H1 (cell line): Measurements from ENCODE around the gene PTPRT. TPM values are rescaled to one million over a fixed set of nuclear protein-coding genes. Genes with fewer than 3 reads are reported as not detected.

Experiments
- CTCF ChIA-PET: fragments of 300-600 bp; sonication (Branson Sonifier 250); formaldehyde crosslinking; loops from one replicate; lab custom pipeline; 2021; ENCODE audit not compliant: partially characterized antibody; lab: Charles Lee
- POLR2A ChIA-PET: fragments of 300-600 bp; sonication (Branson Sonifier 250); formaldehyde crosslinking; loops from one replicate; lab custom pipeline; 2021; ENCODE audit warnings: inconsistent platforms; ENCODE audit not compliant: partially characterized antibody; lab: Charles Lee
- DNase-seq, 2 experiments: peaks; one replicate each; pipeline versions ENCODE4 v3.0.0 to v3.0.0-alpha.2; 2010 to 2022; ENCODE audit warnings: low spot score in 2 of 2, low read depth in 1 of 2, mixed read lengths in 1 of 2
- FAIRE-seq: peaks from 2 replicates; lab custom pipeline; 2011; peaks lifted over from hg19 to GRCh38; lab: Jason Lieb, UNC
- H2AFZ ChIP-seq: 2 replicates; pipeline ENCODE4 v1.8.1; 2012; ENCODE audit warnings: low read length, inconsistent platforms
- H2AK5ac ChIP-seq: 2 replicates; pipeline ENCODE4 v1.6.1; 2013; ENCODE audit warnings: low read depth, low read length
- H2BK120ac ChIP-seq: replicated peaks from 2 replicates; pipeline ENCODE3; 2013; ENCODE audit warnings: low read depth, low read length, inconsistent platforms
- H2BK12ac ChIP-seq: 2 replicates; pipeline ENCODE4 v1.6.1; 2013; ENCODE audit warnings: low read depth, low read length
- H2BK15ac ChIP-seq: 2 replicates; pipeline ENCODE4 v1.6.1; 2013; ENCODE audit warnings: low read length
- H2BK20ac ChIP-seq: 2 replicates; pipeline ENCODE4 v1.6.1; 2013; ENCODE audit warnings: low read length
- H2BK5ac ChIP-seq: 2 replicates; pipeline ENCODE4 v1.6.1; 2013; ENCODE audit warnings: low read depth, low read length
- H3K14ac ChIP-seq: 2 replicates; pipeline ENCODE4 v1.6.1; 2013; ENCODE audit warnings: inconsistent platforms; ENCODE audit not compliant: insufficient read length
- H3K18ac ChIP-seq: 2 replicates; pipeline ENCODE4 v1.6.1; 2013; ENCODE audit warnings: low read length; ENCODE audit errors: extremely low read depth
- H3K23ac ChIP-seq: 2 replicates; pipeline ENCODE4 v1.6.1; 2013; ENCODE audit warnings: inconsistent platforms; ENCODE audit not compliant: insufficient read length
- H3K23me2 ChIP-seq: 2 replicates; pipeline ENCODE4 v1.6.1; 2013; ENCODE audit warnings: low read depth, low read length
- H3K27ac ChIP-seq: 2 replicates; pipeline ENCODE4 v1.6.1; 2011; ENCODE audit warnings: low read depth, low read length, inconsistent platforms
- H3K27me3 ChIP-seq, 4 experiments: replicated peaks in 1 of 4; 1 replicate in 1 of 4; 2 replicates in 3 of 4; pipeline versions ENCODE4 v1.6.1 to v1.8.1; 2011 to 2013; ENCODE audit warnings: low read length in 3 of 4, mild to moderate bottlenecking in 3 of 4, inconsistent platforms in 2 of 4, mixed read lengths in 2 of 4, moderate library complexity in 1 of 4; ENCODE audit not compliant: control insufficient read depth in 3 of 4, insufficient read depth in 3 of 4; ENCODE audit errors: extremely low read depth in 1 of 4
- H3K36me3 ChIP-seq, 4 experiments: 2 replicates each; pipeline versions ENCODE4 v1.6.1 to v1.8.1; 2011 to 2013; ENCODE audit warnings: mild to moderate bottlenecking in 4 of 4, low read length in 3 of 4, moderate library complexity in 2 of 4, control low read depth in 1 of 4, inconsistent platforms in 1 of 4; ENCODE audit not compliant: insufficient read depth in 4 of 4, control insufficient read depth in 2 of 4
- H3K4ac ChIP-seq: replicated peaks from 2 replicates; pipeline ENCODE3; 2013; ENCODE audit warnings: low read length, low read depth, mixed read lengths, inconsistent platforms; ENCODE audit not compliant: insufficient read length
- H3K4me1 ChIP-seq, 4 experiments: replicated peaks in 1 of 4; 1 replicate in 1 of 4; 2 replicates in 3 of 4; pipeline versions ENCODE4 v1.6.1 to v1.8.1; 2011 to 2013; ENCODE audit warnings: low read length in 3 of 4, inconsistent platforms in 2 of 4, mixed read lengths in 1 of 4; ENCODE audit not compliant: insufficient read depth in 4 of 4, control insufficient read depth in 3 of 4
- H3K4me2 ChIP-seq, 2 experiments: 2 replicates each; pipeline versions ENCODE4 v1.6.1 to v1.8.1; 2011 to 2013; ENCODE audit warnings: low read depth in 2 of 2, low read length in 2 of 2, control low read depth in 1 of 2, inconsistent platforms in 1 of 2, mild to moderate bottlenecking in 1 of 2; ENCODE audit not compliant: insufficient read depth in 1 of 2
- H3K4me3 ChIP-seq, 4 experiments: fragments of 200-600, 300-600 bp in 1 of 4; sonication (generic), shearing (Covaris generic), sonication (Bioruptor Twin) in 1 of 4; 2 replicates each; pipeline versions ENCODE4 v1.5.1 to v1.8.1; 2011 to 2016; ENCODE audit warnings: low read length in 4 of 4, low read depth in 3 of 4, control low read depth in 2 of 4, inconsistent platforms in 2 of 4, mild to moderate bottlenecking in 2 of 4, mixed read lengths in 1 of 4, moderate library complexity in 1 of 4; ENCODE audit not compliant: insufficient read depth in 2 of 4; ENCODE audit errors: extremely low read depth in 1 of 4
- H3K56ac ChIP-seq: replicated peaks from 2 replicates; pipeline ENCODE3; 2013; ENCODE audit warnings: low read depth, mild to moderate bottlenecking, mixed read lengths, low read length, inconsistent platforms; ENCODE audit not compliant: insufficient read length
- H3K79me1 ChIP-seq: 2 replicates; pipeline ENCODE4 v1.6.1; 2013; ENCODE audit warnings: low read depth, low read length, control low read depth
- H3K79me2 ChIP-seq, 2 experiments: 2 replicates each; pipeline versions ENCODE4 v1.6.1 to v1.8.1; 2012 to 2013; ENCODE audit warnings: low read length in 2 of 2, mild to moderate bottlenecking in 2 of 2, inconsistent platforms in 1 of 2; ENCODE audit not compliant: insufficient read depth in 2 of 2, control insufficient read depth in 1 of 2
- H3K9ac ChIP-seq, 4 experiments: replicated peaks in 1 of 4; 1 replicate in 1 of 4; 2 replicates in 3 of 4; pipeline versions ENCODE4 v1.6.1 to v1.8.1; 2011 to 2013; ENCODE audit warnings: low read depth in 3 of 4, low read length in 3 of 4, control low read depth in 2 of 4, mild to moderate bottlenecking in 2 of 4, moderate library complexity in 2 of 4, inconsistent platforms in 1 of 4; ENCODE audit errors: extremely low read depth in 1 of 4
- H3K9me3 ChIP-seq, 2 experiments: 2 replicates each; pipeline versions ENCODE4 v1.6.1 to v1.8.1; 2012 to 2013; ENCODE audit warnings: mild to moderate bottlenecking in 2 of 2, moderate library complexity in 2 of 2, control low read depth in 1 of 2, inconsistent platforms in 1 of 2, low read depth in 1 of 2, low read length in 1 of 2, mixed read lengths in 1 of 2; ENCODE audit not compliant: insufficient read depth in 2 of 2
- H4K20me1 ChIP-seq, 2 experiments: replicated peaks in 1 of 2; 2 replicates each; pipeline versions ENCODE3 to v1.8.1; 2011 to 2013; ENCODE audit warnings: inconsistent platforms in 2 of 2, low read length in 2 of 2, mild to moderate bottlenecking in 1 of 2; ENCODE audit not compliant: insufficient read depth in 2 of 2, control insufficient read depth in 1 of 2
- H4K5ac ChIP-seq: 2 replicates; pipeline ENCODE4 v1.6.1; 2013; ENCODE audit warnings: low read length, low read depth, mixed read lengths, inconsistent platforms; ENCODE audit not compliant: insufficient read length
- H4K8ac ChIP-seq: 2 replicates; pipeline ENCODE4 v1.8.0; 2013; ENCODE audit warnings: mild to moderate bottlenecking, moderate library complexity, low read length, inconsistent platforms; ENCODE audit not compliant: insufficient read depth; ENCODE audit errors: extremely low read depth
- H4K91ac ChIP-seq: replicated peaks from 2 replicates; pipeline ENCODE3; 2013; ENCODE audit warnings: low read length, mixed read lengths, inconsistent platforms; ENCODE audit not compliant: insufficient read length
- ATF3 ChIP-seq: IDR thresholded peaks from 2 replicates; pipeline ENCODE4 v1.6.1; 2011; ENCODE audit warnings: low read depth, mild to moderate bottlenecking, low read length; ENCODE audit not compliant: insufficient read depth
- BACH1 ChIP-seq: IDR thresholded peaks from 2 replicates; pipeline ENCODE4 v1.6.1; 2012; ENCODE audit warnings: low read length, improper control_type of control experiment
- CHD1 ChIP-seq: IDR thresholded peaks from 2 replicates; pipeline ENCODE4 v1.6.1; 2012; ENCODE audit warnings: low read depth, low read length, improper control_type of control experiment
- CHD2 ChIP-seq: IDR thresholded peaks from 2 replicates; pipeline ENCODE4 v1.6.1; 2012; ENCODE audit warnings: low read length, improper control_type of control experiment
- CTCF ChIP-seq, 3 experiments: IDR thresholded peaks; 1 replicate in 2 of 3; 2 replicates in 1 of 3; pipeline versions ENCODE4 v1.5.1 to v1.6.1; 2011; ENCODE audit warnings: low read length in 3 of 3, mild to moderate bottlenecking in 3 of 3, inconsistent platforms in 2 of 3, low read depth in 1 of 3, moderate library complexity in 1 of 3; ENCODE audit not compliant: insufficient read depth in 1 of 3; ENCODE audit errors: control extremely low read depth in 1 of 3
- EZH2 ChIP-seq: fragments of 200-600 bp; sonication (generic); IDR thresholded peaks from 2 replicates; pipeline ENCODE4 v1.7.1; 2012; ENCODE audit warnings: low read depth, mild to moderate bottlenecking, moderate library complexity, low read length, inconsistent platforms; ENCODE audit not compliant: severe bottlenecking
- HDAC6 ChIP-seq: IDR thresholded peaks from one replicate; pipeline ENCODE4 v1.7.1; 2012; ENCODE audit warnings: low read depth, mild to moderate bottlenecking, inconsistent platforms, low read length, moderate library complexity
- KDM4A ChIP-seq: IDR thresholded peaks from one replicate; pipeline ENCODE4 v1.7.1; 2012; ENCODE audit warnings: low read depth, mild to moderate bottlenecking, moderate library complexity, low read length, inconsistent platforms; ENCODE audit not compliant: severe bottlenecking
- RXRA ChIP-seq: IDR thresholded peaks from 2 replicates; pipeline ENCODE4 v1.6.1; 2011; ENCODE audit warnings: low read depth, mild to moderate bottlenecking, low read length, moderate library complexity; ENCODE audit not compliant: insufficient read depth
- SRF ChIP-seq: IDR thresholded peaks from 2 replicates; pipeline ENCODE4 v1.6.1; 2011; ENCODE audit warnings: mild to moderate bottlenecking, low read depth, low read length, moderate library complexity
- TAF1 ChIP-seq: IDR thresholded peaks from 2 replicates; pipeline ENCODE4 v1.6.1; 2011; ENCODE audit warnings: mild to moderate bottlenecking, low read depth, low read length
- WGBS, 2 experiments: shearing (Covaris generic) in 1 of 2; methylation state at CpG; one replicate each; pipeline versions ENCODE4 v1.1.6 to v1.1.7; 2013 to 2015; ENCODE audit warnings: low lambda C conversion rate in 2 of 2, mixed read lengths in 2 of 2, inconsistent platforms in 1 of 2, low coverage in 1 of 2, missing lambda C conversion rate in 1 of 2; ENCODE audit not compliant: insufficient replicate concordance in 2 of 2, insufficient coverage in 1 of 2, insufficient read length in 1 of 2; ENCODE audit errors: extremely low coverage in 1 of 2, missing lambda C conversion rate in 1 of 2; 5-methylcytosine and 5-hydroxymethylcytosine counted together
- polyA plus RNA-seq, 7 experiments: library from polyadenylated mRNA; depleted of rRNA in 3 of 7; stranded (reverse) in 5 of 7; unstranded in 2 of 7; fragments of >200 nt in 5 of 7; fragments of 200-250 nt in 2 of 7; gene quantifications; 1 replicate in 5 of 7; 2 replicates in 1 of 7; 4 replicates in 1 of 7; pipeline versions ENCODE4 v1.2.1 to v1.2.3, GENCODE V29; 2011 to 2013; ENCODE audit warnings: missing spikeins in 2 of 7, mixed read lengths in 2 of 7
- total RNA-seq: library from RNA; stranded (reverse); fragmentation: NEBNext Ultra II Directional; extraction: Animal tissue kit (Norgen Biotek cat#: 25700); gene quantifications from 2 replicates; pipeline ENCODE4 v1.2.1, GENCODE V29; 2021

PTPRT gene
- total and polyA plus RNA-seq, 2 of the 8 experiments (the other 6 are each of a cell fraction or from before 2014, with no cell fraction given), result 0.33 to 1.8 TPM

GRCh38 chr20:42567409-42567808 lies 622.3 kb downstream of the PTPRT start:
- no peak overlapping the region for H3K23ac ChIP-seq
- ChIA-PET CTCF (no interaction called here), POLR2A (no interaction called here)
- no peaks in the 10 kb centered on the region for H4K20me1 ChIP-seq
- H3K9ac ChIP-seq, result no peak overlapping the region
- H3K27ac ChIP-seq, result no peak overlapping the region
- H2BK12ac ChIP-seq, result no peak overlapping the region
- H4K8ac ChIP-seq, result no peak overlapping the region
- H2BK15ac ChIP-seq, result no peak overlapping the region
- H2BK20ac ChIP-seq, result no peak overlapping the region
- no peaks in the 10 kb centered on the region for H3K36me3 ChIP-seq
- H3K79me1 ChIP-seq, result no peaks in the 10 kb centered on the region
- H3K9me3 ChIP-seq, result no peaks in the 10 kb centered on the region
- no peak overlapping the region for H4K91ac ChIP-seq
- no peak overlapping the region for H3K4me2 ChIP-seq
- H3K27me3 ChIP-seq, result no peaks in the 10 kb centered on the region
- FAIRE-seq (no peak), DNase-seq (no peak)
- H2AK5ac ChIP-seq, result no peak overlapping the region
- H2AFZ ChIP-seq, result no peak overlapping the region
- no peak overlapping the region for H3K56ac ChIP-seq
- H3K18ac ChIP-seq, result no peak overlapping the region
- no peak overlapping the region for H3K14ac ChIP-seq
- no peaks in the 10 kb centered on the region for H3K4me1 ChIP-seq
- H3K4ac ChIP-seq, result no peak overlapping the region
- H2BK5ac ChIP-seq, result no peak overlapping the region
- no peak overlapping the region for H3K4me3 ChIP-seq
- WGBS, 2 experiments, result 100% methylated on average over 1 of the region's 1 CpG; no CpG with 5 or more reads in 1 of the 2 experiments
- H2BK120ac ChIP-seq, result no peak overlapping the region
- TF ChIP-seq CHD1 (no peak), CTCF (IDR thresholded peaks at IDR 0.05; ENCODE audit: control extremely low read depth in 1 of 3, insufficient read depth in 1 of 3, low read depth in 1 of 3, low read length in 3 of 3) (no peak), RXRA (no peak), TAF1 (no peak), SRF (no peak), CHD2 (no peak), ATF3 (no peak), EZH2 (no peak), HDAC6 (no peak), KDM4A (no peak), BACH1 (no peak)
- H3K23me2 ChIP-seq, result no peaks in the 10 kb centered on the region
- H3K79me2 ChIP-seq, result no peaks in the 10 kb centered on the region
- H4K5ac ChIP-seq, result no peak overlapping the region
